HG02885 (cell line): ENCODE measurements around the gene ASIC2.

Source experiments
- ATAC-seq: cut with Tn5 transposase; IDR thresholded peaks from one replicate; pipeline ENCODE4 v1.9.1; 2021; ENCODE audit warnings: mild to moderate bottlenecking; ENCODE audit not compliant: unreplicated experiment, poor library complexity

The ASIC2 gene

GRCh38 chr17:33258296-33258695 lies 34.8 kb downstream of the ASIC2 start:
- no peak for ATAC-seq

- ATAC-seq: no peak
Measured at GRCh38 chr17:33245183-33245582, 47.9 kb downstream of the ASIC2 start.

- no peak for ATAC-seq
Measured at GRCh38 chr17:33243732-33244131, 49.4 kb downstream of the ASIC2 start.

- no peak for ATAC-seq
Measured at GRCh38 chr17:33242375-33243124, 50.5 kb downstream of the ASIC2 start.

GRCh38 chr17:33241390-33241789 lies 51.7 kb downstream of the ASIC2 start:
- ATAC-seq: no peak

GRCh38 chr17:33240362-33240761 lies 52.7 kb downstream of the ASIC2 start:
- ATAC-seq: no peak

- ATAC-seq: no peak
Measured at GRCh38 chr17:33239702-33240101, 53.4 kb downstream of the ASIC2 start.

- ATAC-seq: no peak
Measured at GRCh38 chr17:33234930-33235685, 58.0 kb downstream of the ASIC2 start.

- no peak for ATAC-seq
Measured at GRCh38 chr17:33234233-33234632, 58.9 kb downstream of the ASIC2 start.

- ATAC-seq: no peak
Measured at GRCh38 chr17:33233811-33234177, 59.3 kb downstream of the ASIC2 start.

- ATAC-seq: no peak
Measured at GRCh38 chr17:33229499-33229898, 63.6 kb downstream of the ASIC2 start.

GRCh38 chr17:33229028-33229427 lies 64.1 kb downstream of the ASIC2 start:
- ATAC-seq: no peak

- no peak for ATAC-seq
Measured at GRCh38 chr17:33228548-33228947, 64.5 kb downstream of the ASIC2 start.

- no peak for ATAC-seq
Measured at GRCh38 chr17:33227911-33228310, 65.2 kb downstream of the ASIC2 start.

GRCh38 chr17:33225994-33226393 lies 67.1 kb downstream of the ASIC2 start:
- no peak for ATAC-seq

- no peak for ATAC-seq
Measured at GRCh38 chr17:33225509-33225908, 67.6 kb downstream of the ASIC2 start.

- no peak for ATAC-seq
Measured at GRCh38 chr17:33220036-33220435, 73.1 kb downstream of the ASIC2 start.

GRCh38 chr17:33218698-33219601 lies 74.1 kb downstream of the ASIC2 start:
- no peak for ATAC-seq

GRCh38 chr17:33217891-33218290 lies 75.2 kb downstream of the ASIC2 start:
- ATAC-seq: no peak

GRCh38 chr17:33214996-33215395 lies 78.1 kb downstream of the ASIC2 start:
- no peak for ATAC-seq

GRCh38 chr17:33210285-33210684 lies 82.8 kb downstream of the ASIC2 start:
- no peak for ATAC-seq
